Osteoblast (primary cell): ENCODE data around the gene TBC1D8. TPM values are rescaled to one million over a fixed set of nuclear protein-coding genes. Genes with fewer than 3 reads are reported as not detected.

Source experiments
- DNase-seq: peaks from one replicate; pipeline ENCODE4 v3.0.0; 2011; ENCODE audit warnings: low spot score, mixed read lengths; ENCODE audit not compliant: insufficient read length; ENCODE audit errors: missing footprints
- H2AFZ ChIP-seq: 2 replicates; pipeline ENCODE4 v1.6.0; 2011; ENCODE audit warnings: mild to moderate bottlenecking, low read length
- H3K27ac ChIP-seq: 2 replicates; pipeline ENCODE4 v1.5.1; 2011; ENCODE audit warnings: mild to moderate bottlenecking, low read depth, low read length, moderate library complexity
- H3K27me3 ChIP-seq: 2 replicates; pipeline ENCODE4 v1.6.0; 2012; ENCODE audit warnings: mild to moderate bottlenecking, control low read depth, inconsistent platforms, low read length, moderate library complexity; ENCODE audit not compliant: insufficient read depth
- H3K36me3 ChIP-seq: 2 replicates; pipeline ENCODE4 v1.5.1; 2011; ENCODE audit warnings: mild to moderate bottlenecking, low read length, control low read depth, moderate library complexity; ENCODE audit not compliant: insufficient read depth
- H3K4me1 ChIP-seq: 2 replicates; pipeline ENCODE4 v1.5.1; 2011; ENCODE audit warnings: mild to moderate bottlenecking, low read length, control low read depth, moderate library complexity; ENCODE audit not compliant: insufficient read depth
- H3K4me2 ChIP-seq: 2 replicates; pipeline ENCODE4 v1.6.0; 2011; ENCODE audit warnings: mild to moderate bottlenecking, low read length; ENCODE audit not compliant: insufficient read depth
- H3K4me3 ChIP-seq: fragments of 200-600 bp; sonication (generic); 3 replicates; pipeline ENCODE4 v1.5.1; 2012; ENCODE audit warnings: mild to moderate bottlenecking, low read length, inconsistent platforms; ENCODE audit not compliant: insufficient read depth
- H3K79me2 ChIP-seq: 2 replicates; pipeline ENCODE4 v1.6.0; 2012; ENCODE audit warnings: mild to moderate bottlenecking, low read length, control low read depth, inconsistent platforms; ENCODE audit not compliant: insufficient read depth
- H3K9me3 ChIP-seq: 2 replicates; pipeline ENCODE4 v1.5.1; 2011; ENCODE audit warnings: low read depth, low read length, control low read depth
- H4K20me1 ChIP-seq: 2 replicates; pipeline ENCODE4 v1.6.0; 2012; ENCODE audit warnings: mild to moderate bottlenecking, low read length, control low read depth; ENCODE audit not compliant: insufficient read depth
- total RNA-seq: library from RNA; depleted of rRNA; stranded (reverse); fragments of >200 nt; gene quantifications from 2 replicates; pipeline ENCODE4 v1.2.3, GENCODE V29; 2012
- TF ChIP-seq, protein P1 (sequence below): IDR thresholded peaks from 2 replicates; pipeline ENCODE4 v1.5.1; 2011; ENCODE audit warnings: mild to moderate bottlenecking, low read depth, low read length, moderate library complexity; ENCODE audit errors: extremely low read depth

The TBC1D8 gene
- total RNA-seq, 1 donor = 13.4 TPM

DNA sequence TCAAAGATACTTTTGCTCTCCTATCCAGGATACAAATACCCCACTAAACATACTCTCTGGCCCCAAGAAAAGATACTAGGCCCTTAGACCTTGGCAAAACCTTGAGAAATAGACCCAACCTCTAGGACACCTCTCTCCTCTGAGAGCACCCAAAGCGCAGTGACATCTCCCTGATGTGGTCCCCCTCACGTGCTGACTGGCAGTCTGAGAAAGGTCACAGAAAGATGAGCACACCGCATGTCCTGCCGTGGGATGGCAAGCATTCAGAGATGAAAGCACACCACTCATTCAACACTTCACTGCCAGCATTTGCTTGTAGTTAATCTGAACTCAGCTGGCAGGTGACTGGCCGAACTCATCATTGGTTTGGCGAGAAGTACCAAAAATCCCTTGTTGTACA is 6.1 kb upstream of the TBC1D8 start:
- H3K79me2 ChIP-seq = no peaks in the 10 kb centered on the region
- H3K4me3 ChIP-seq = no peak overlapping the region
- peaks cover 7% of the 10 kb centered on the region for H3K27me3 ChIP-seq
- TF ChIP-seq, protein P1, sequence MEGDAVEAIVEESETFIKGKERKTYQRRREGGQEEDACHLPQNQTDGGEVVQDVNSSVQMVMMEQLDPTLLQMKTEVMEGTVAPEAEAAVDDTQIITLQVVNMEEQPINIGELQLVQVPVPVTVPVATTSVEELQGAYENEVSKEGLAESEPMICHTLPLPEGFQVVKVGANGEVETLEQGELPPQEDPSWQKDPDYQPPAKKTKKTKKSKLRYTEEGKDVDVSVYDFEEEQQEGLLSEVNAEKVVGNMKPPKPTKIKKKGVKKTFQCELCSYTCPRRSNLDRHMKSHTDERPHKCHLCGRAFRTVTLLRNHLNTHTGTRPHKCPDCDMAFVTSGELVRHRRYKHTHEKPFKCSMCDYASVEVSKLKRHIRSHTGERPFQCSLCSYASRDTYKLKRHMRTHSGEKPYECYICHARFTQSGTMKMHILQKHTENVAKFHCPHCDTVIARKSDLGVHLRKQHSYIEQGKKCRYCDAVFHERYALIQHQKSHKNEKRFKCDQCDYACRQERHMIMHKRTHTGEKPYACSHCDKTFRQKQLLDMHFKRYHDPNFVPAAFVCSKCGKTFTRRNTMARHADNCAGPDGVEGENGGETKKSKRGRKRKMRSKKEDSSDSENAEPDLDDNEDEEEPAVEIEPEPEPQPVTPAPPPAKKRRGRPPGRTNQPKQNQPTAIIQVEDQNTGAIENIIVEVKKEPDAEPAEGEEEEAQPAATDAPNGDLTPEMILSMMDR = no peak
- DNase-seq = no peak
- H3K36me3 ChIP-seq = no peaks in the 10 kb centered on the region
- H3K4me2 ChIP-seq = no peak overlapping the region
- H2AFZ ChIP-seq = no peak overlapping the region
- H4K20me1 ChIP-seq = no peaks in the 10 kb centered on the region
- no peak overlapping the region for H3K27ac ChIP-seq
- peaks cover 8% of the 10 kb centered on the region for H3K4me1 ChIP-seq
- H3K9me3 ChIP-seq = no peaks in the 10 kb centered on the region

DNA sequence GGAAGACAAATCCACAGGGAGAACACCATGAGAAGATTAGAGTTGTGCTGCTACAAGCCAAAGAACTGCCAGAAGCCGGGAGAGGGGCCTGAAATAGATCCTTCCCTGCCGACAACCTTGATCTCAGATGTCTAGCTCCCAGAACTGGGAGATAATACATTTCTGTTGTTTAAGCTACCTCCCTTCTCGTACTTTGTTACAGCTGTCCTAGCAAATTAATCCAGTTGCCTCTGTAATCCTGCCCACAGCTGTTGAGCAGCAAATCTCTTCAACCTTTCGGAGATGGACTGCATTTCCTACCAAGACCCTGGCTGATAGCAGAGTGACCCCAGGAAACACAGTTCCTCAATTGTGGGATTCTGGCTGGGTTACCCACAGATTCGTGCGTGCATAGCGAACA is 2.6 kb upstream of the TBC1D8 start:
- Histone ChIP-seq H3K36me3 (no peaks in the 10 kb centered on the region), H2AFZ (no peak overlapping the region), H3K27ac (no peak overlapping the region), H3K27me3 (peaks cover 24% of the 10 kb centered on the region), H3K79me2 (no peaks in the 10 kb centered on the region), H4K20me1 (no peaks in the 10 kb centered on the region), H3K4me2 (no peak overlapping the region), H3K4me3 (no peak overlapping the region), H3K9me3 (no peaks in the 10 kb centered on the region), H3K4me1 (peaks cover 10% of the 10 kb centered on the region)
- DNase-seq = no peak
- TF ChIP-seq, protein P1 = no peak

DNA sequence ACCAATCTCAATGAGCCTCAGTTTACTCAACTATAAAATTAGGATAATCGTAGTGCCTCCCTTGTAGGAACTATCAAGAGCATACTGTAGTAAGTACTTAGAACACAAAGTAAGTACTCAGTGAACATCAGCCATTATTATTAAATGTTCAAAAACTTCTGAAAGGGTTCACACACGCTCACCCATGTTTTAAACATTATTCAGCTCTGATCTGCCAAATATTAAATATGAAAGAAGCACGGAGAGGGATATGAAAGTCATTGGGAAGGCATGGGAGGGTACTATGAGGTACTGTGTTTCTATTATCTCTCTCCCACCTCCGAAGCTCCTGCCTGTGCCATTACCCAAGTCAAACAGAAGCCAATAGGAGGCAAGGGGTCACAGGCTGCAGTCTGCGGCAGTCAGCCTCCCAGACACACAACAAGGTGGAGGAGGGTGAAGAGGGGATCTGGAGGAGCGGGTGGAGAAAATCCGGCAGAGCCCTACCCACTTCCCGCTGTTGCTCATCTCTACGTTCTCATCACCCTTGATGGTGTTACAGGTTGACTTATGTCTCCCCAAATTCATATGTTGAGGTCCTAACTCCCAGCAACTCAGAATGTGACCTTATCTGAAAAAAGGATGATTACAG is 2.0 kb upstream of the TBC1D8 start:
- Histone ChIP-seq H3K79me2 (no peaks in the 10 kb centered on the region), H3K36me3 (no peaks in the 10 kb centered on the region), H3K4me3 (no peak overlapping the region), H3K4me1 (peaks cover 10% of the 10 kb centered on the region), H3K27ac (no peak overlapping the region), H3K9me3 (no peaks in the 10 kb centered on the region), H2AFZ (no peak overlapping the region), H4K20me1 (no peaks in the 10 kb centered on the region), H3K4me2 (no peak overlapping the region), H3K27me3 (peaks cover 27% of the 10 kb centered on the region)
- DNase-seq = no peak
- TF ChIP-seq, protein P1 = no peak

DNA sequence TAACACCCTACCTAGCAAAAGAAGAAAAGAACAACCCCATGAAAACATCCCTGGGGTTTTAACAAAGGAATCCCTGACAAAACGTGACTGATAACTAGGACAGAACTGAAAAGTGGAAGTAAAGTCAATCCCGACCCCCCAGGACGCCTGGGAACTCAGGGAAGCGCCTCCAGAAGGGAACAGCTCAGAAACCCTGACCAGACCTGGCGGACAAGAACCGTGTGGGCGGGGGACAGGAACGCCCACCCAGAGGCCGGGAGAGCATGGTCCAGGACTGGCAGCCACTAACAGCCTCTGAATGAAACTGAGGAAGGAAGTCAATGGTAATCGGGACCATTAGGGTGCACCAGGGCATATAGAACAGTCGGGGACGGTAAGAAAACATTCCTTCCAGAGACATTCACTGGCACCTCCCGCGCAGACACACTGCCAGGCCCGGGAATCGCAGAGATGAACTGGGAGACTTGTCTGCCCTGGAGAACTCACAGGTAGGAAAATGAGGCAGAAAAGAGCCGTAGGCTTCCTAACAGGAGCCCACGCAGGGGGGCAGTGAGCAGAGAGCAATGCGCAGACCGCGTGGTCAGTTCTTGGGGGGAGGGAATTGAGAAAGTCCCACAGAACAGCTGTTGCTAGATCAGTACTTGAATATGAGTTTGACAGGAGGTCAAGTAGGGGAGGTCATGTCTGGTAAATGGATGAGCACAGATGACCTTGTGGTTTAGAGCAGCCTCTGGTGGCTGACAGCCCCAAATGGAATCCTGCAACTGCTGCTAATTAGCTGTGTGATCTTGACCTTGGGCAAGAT is 1.3 kb upstream of the TBC1D8 start:
- H4K20me1 ChIP-seq = no peaks in the 10 kb centered on the region
- H3K9me3 ChIP-seq = no peaks in the 10 kb centered on the region
- H3K79me2 ChIP-seq = no peaks in the 10 kb centered on the region
- TF ChIP-seq, protein P1 = peak; percentile 60
- H3K27ac ChIP-seq = no peak overlapping the region
- peak overlapping the region; percentile 96 for H3K4me2 ChIP-seq
- no peak for DNase-seq
- peak overlapping the region; percentile 89 for H2AFZ ChIP-seq
- peaks cover 10% of the 10 kb centered on the region for H3K4me1 ChIP-seq
- H3K4me3 ChIP-seq = peak overlapping the region; percentile 80
- H3K27me3 ChIP-seq = peaks cover 34% of the 10 kb centered on the region
- H3K36me3 ChIP-seq = no peaks in the 10 kb centered on the region
